Bronchial epithelial cell (primary cell): ENCODE data around the gene ORM2. TPM values are rescaled to one million over a fixed set of nuclear protein-coding genes. Genes with fewer than 3 reads are reported as not detected.

Experiments
- DNase-seq: peaks from one replicate; pipeline ENCODE4 v3.0.0-alpha.2; 2010; ENCODE audit warnings: low read depth
- FAIRE-seq: peaks from 2 replicates; lab custom pipeline; 2011; peaks lifted over from hg19 to GRCh38; lab: Jason Lieb, UNC
- H3K27me3 ChIP-seq: 2 replicates; pipeline ENCODE4 v1.5.1; 2011; ENCODE audit warnings: low read length; ENCODE audit not compliant: control insufficient read depth, insufficient read depth
- H3K36me3 ChIP-seq: 2 replicates; pipeline ENCODE4 v1.5.1; 2011; ENCODE audit warnings: low read length; ENCODE audit not compliant: control insufficient read depth, insufficient read depth
- H3K4me3 ChIP-seq: 2 replicates; pipeline ENCODE4 v1.5.1; 2011; ENCODE audit warnings: mild to moderate bottlenecking, low read depth, low read length, control low read depth
- CTCF ChIP-seq: IDR thresholded peaks from 2 replicates; pipeline ENCODE4 v1.5.1; 2011; ENCODE audit warnings: mild to moderate bottlenecking, moderate library complexity, low read length, control low read depth, inconsistent platforms; ENCODE audit not compliant: insufficient read depth, severe bottlenecking
- total RNA-seq: library from RNA; depleted of rRNA; stranded (reverse); fragments of >200 nt; gene quantifications from 2 replicates; pipeline ENCODE4 v1.2.1, GENCODE V29; 2014

The ORM2 gene
- total RNA-seq, 1 donor from 2014 or later = not detected

- Histone ChIP-seq H3K4me3 (no peak overlapping the region), H3K27me3 (no peaks in the 10 kb centered on the region), H3K36me3 (no peaks in the 10 kb centered on the region)
- peak; percentile 60 for FAIRE-seq
- TF ChIP-seq CTCF = no peak
- DNase-seq = no peak
Observed at GRCh38 chr9:114369216-114370130, 39.8 kb downstream of the ORM2 start.

- DNase-seq (no peak), FAIRE-seq (no peak)
Observed at GRCh38 chr9:114370251-114370967, 40.7 kb downstream of the ORM2 start.

GRCh38 chr9:114370968-114371320 lies 41.3 kb downstream of the ORM2 start:
- FAIRE-seq (no peak), DNase-seq (no peak)
- Histone ChIP-seq H3K4me3 (no peak overlapping the region), H3K27me3 (no peaks in the 10 kb centered on the region), H3K36me3 (no peaks in the 10 kb centered on the region)
- no peak for TF ChIP-seq CTCF

More at GRCh38 chr9:114370251-114370967, 40.7 kb downstream of the ORM2 start:
- no peak for TF ChIP-seq CTCF
- H3K36me3 ChIP-seq = no peaks in the 10 kb centered on the region
- H3K4me3 ChIP-seq = no peak overlapping the region
- no peaks in the 10 kb centered on the region for H3K27me3 ChIP-seq

GRCh38 chr9:114371343-114371944 lies 41.8 kb downstream of the ORM2 start:
- no peak for TF ChIP-seq CTCF
- DNase-seq = no peak

GRCh38 chr9:114371973-114372917 lies 42.6 kb downstream of the ORM2 start:
- H3K36me3 ChIP-seq = peaks cover 4% of the 10 kb centered on the region
- FAIRE-seq (no peak), DNase-seq (no peak)

More at GRCh38 chr9:114371343-114371944, 41.8 kb downstream of the ORM2 start:
- Histone ChIP-seq H3K27me3 (no peaks in the 10 kb centered on the region), H3K4me3 (no peak overlapping the region), H3K36me3 (no peaks in the 10 kb centered on the region)
- FAIRE-seq = no peak

More at GRCh38 chr9:114371973-114372917, 42.6 kb downstream of the ORM2 start:
- no peak overlapping the region for H3K4me3 ChIP-seq
- TF ChIP-seq CTCF = no peak
- no peaks in the 10 kb centered on the region for H3K27me3 ChIP-seq
